Right hindlimb (tissue), 1 donor: ENCODE measurements around the gene GRIK3.

Source experiments
- DNase-seq: peaks from one replicate; pipeline ENCODE4 v3.0.0-alpha.2; 2018

Gene GRIK3

GRCh38 chr1:36846357-36846756 lies 188.0 kb downstream of the GRIK3 start:
- no peak for DNase-seq

GRCh38 chr1:36845802-36846201 lies 188.5 kb downstream of the GRIK3 start:
- DNase-seq: no peak

GRCh38 chr1:36844917-36845316 lies 189.4 kb downstream of the GRIK3 start:
- no peak for DNase-seq

- DNase-seq: no peak
Observed at GRCh38 chr1:36843906-36844610, 190.3 kb downstream of the GRIK3 start.

GRCh38 chr1:36843027-36843426 lies 191.3 kb downstream of the GRIK3 start:
- DNase-seq: no peak

- DNase-seq: no peak
Observed at GRCh38 chr1:36842448-36842847, 191.9 kb downstream of the GRIK3 start.

- no peak for DNase-seq
Observed at GRCh38 chr1:36839485-36839884, 194.8 kb downstream of the GRIK3 start.

- no peak for DNase-seq
Observed at GRCh38 chr1:36838888-36839287, 195.4 kb downstream of the GRIK3 start.

GRCh38 chr1:36836916-36837315 lies 197.4 kb downstream of the GRIK3 start:
- DNase-seq: no peak

- peak; percentile 44 for DNase-seq
Observed at GRCh38 chr1:36836196-36836883, 198.0 kb downstream of the GRIK3 start.

GRCh38 chr1:36835696-36836095 lies 198.6 kb downstream of the GRIK3 start:
- no peak for DNase-seq

GRCh38 chr1:36835017-36835695 lies 199.2 kb downstream of the GRIK3 start:
- no peak for DNase-seq

- DNase-seq: no peak
Observed at GRCh38 chr1:36834586-36834985, 199.7 kb downstream of the GRIK3 start.

- no peak for DNase-seq
Observed at GRCh38 chr1:36831186-36831810, 203.0 kb downstream of the GRIK3 start.

GRCh38 chr1:36829961-36830360 lies 204.4 kb downstream of the GRIK3 start:
- no peak for DNase-seq

- no peak for DNase-seq
Observed at GRCh38 chr1:36829066-36829465, 205.2 kb downstream of the GRIK3 start.

- DNase-seq: no peak
Observed at GRCh38 chr1:36825226-36825625, 209.1 kb downstream of the GRIK3 start.

- DNase-seq: no peak
Observed at GRCh38 chr1:36824390-36824861, 209.9 kb downstream of the GRIK3 start.

GRCh38 chr1:36822648-36823047 lies 211.7 kb downstream of the GRIK3 start:
- no peak for DNase-seq

- DNase-seq: no peak
Observed at GRCh38 chr1:36821386-36821785, 212.9 kb downstream of the GRIK3 start.

- DNase-seq: no peak
Observed at GRCh38 chr1:36818771-36819170, 215.5 kb downstream of the GRIK3 start.

GRCh38 chr1:36816348-36816747 lies 218.0 kb downstream of the GRIK3 start:
- DNase-seq: no peak

GRCh38 chr1:36814774-36815173 lies 219.5 kb downstream of the GRIK3 start:
- DNase-seq: no peak
